Uterus (tissue), 4 donors: ENCODE measurements around the gene HIRA. TPM values are rescaled to one million over a fixed set of nuclear protein-coding genes. Genes with fewer than 3 reads are reported as not detected.
"Not testable (repeated sequence)": the region's sequence is repeated elsewhere in the genome, so short reads cannot be mapped to it uniquely, and the experiment has no call there.

Experiments
- DNase-seq, 2 donors: peaks; one replicate each; pipeline ENCODE4 v3.0.0-alpha.2; 2019 to 2020
- H3K27ac ChIP-seq, 2 donors: fragments of 200-600 bp; sonication (generic); 1 replicate in 1 of 2; 2 replicates in 1 of 2; pipeline ENCODE4 v1.5.1; 2016 to 2018
- H3K27me3 ChIP-seq, 2 donors: fragments of 200-600 bp; sonication (generic); one replicate each; pipeline ENCODE4 v1.5.1; 2018 to 2019; ENCODE audit warnings: control low read depth in 1 of 2
- H3K36me3 ChIP-seq, 2 donors: fragments of 200-600 bp; sonication (generic); one replicate each; pipeline ENCODE4 v1.5.1; 2019; ENCODE audit warnings: control low read depth in 1 of 2
- H3K4me1 ChIP-seq, 2 donors: fragments of 200-600 bp; sonication (generic); one replicate each; pipeline ENCODE4 v1.5.1; 2018 to 2019; ENCODE audit warnings: control low read depth in 1 of 2
- H3K4me3 ChIP-seq, 2 donors: fragments of 200-600 bp; sonication (generic); 1 replicate in 1 of 2; 2 replicates in 1 of 2; pipeline ENCODE4 v1.5.1; 2018 to 2019; ENCODE audit warnings: mild to moderate bottlenecking in 1 of 2
- H3K9me3 ChIP-seq, 2 donors: fragments of 200-600 bp; sonication (generic); one replicate each; pipeline ENCODE4 v1.5.1; 2019; ENCODE audit warnings: control low read depth in 1 of 2
- POLR2A ChIP-seq, 2 donors: fragments of 450-650 bp; IDR thresholded peaks; one replicate each; pipeline ENCODE4 v1.6.1; 2016; ENCODE audit warnings: antibody characterized with exemption in 2 of 2, mild to moderate bottlenecking in 1 of 2, moderate library complexity in 1 of 2
- intact Hi-C: fragments of 100-400 bp; cut with DNase I; formaldehyde crosslinking; loops from one replicate; pipeline ENCODE4 v1.15.1; 2023; ENCODE audit warnings: low total_unique reads
- total RNA-seq, 4 donors: library from RNA; depleted of rRNA in 3 of 4; stranded (reverse); fragments of >200 nt in 3 of 4; gene quantifications; one replicate each; pipeline versions ENCODE4 v1.1.0 to v1.2.4, GENCODE V29; 2014 to 2023
- TF ChIP-seq, protein P1 (sequence below), 4 experiments: fragments of 200-600 bp in 2 of 4; fragments of 450-650 bp in 2 of 4; sonication (generic) in 2 of 4; IDR thresholded peaks; one replicate each; pipeline ENCODE4 v1.5.1; 2016 to 2019; ENCODE audit warnings: antibody characterized with exemption in 4 of 4, mild to moderate bottlenecking in 2 of 4, moderate library complexity in 1 of 4
- donor health status: DM: yes; HTN: yes; CAD: no.

HIRA gene
- total RNA-seq, 4 donors from 2014 or later: 0.29 to 32.1 (median 11.7) TPM

GRCh38 chr22:19336133-19337075, 95.1 kb downstream of the HIRA start:
- H3K4me1 ChIP-seq: no peaks in the 10 kb centered on the region
- H3K9me3 ChIP-seq: peaks cover 0 to 46% of the 10 kb centered on the region in 2 donors
- no peaks in the 10 kb centered on the region for H3K36me3 ChIP-seq
- no peak overlapping the region for H3K4me3 ChIP-seq
- TF ChIP-seq, protein P1, sequence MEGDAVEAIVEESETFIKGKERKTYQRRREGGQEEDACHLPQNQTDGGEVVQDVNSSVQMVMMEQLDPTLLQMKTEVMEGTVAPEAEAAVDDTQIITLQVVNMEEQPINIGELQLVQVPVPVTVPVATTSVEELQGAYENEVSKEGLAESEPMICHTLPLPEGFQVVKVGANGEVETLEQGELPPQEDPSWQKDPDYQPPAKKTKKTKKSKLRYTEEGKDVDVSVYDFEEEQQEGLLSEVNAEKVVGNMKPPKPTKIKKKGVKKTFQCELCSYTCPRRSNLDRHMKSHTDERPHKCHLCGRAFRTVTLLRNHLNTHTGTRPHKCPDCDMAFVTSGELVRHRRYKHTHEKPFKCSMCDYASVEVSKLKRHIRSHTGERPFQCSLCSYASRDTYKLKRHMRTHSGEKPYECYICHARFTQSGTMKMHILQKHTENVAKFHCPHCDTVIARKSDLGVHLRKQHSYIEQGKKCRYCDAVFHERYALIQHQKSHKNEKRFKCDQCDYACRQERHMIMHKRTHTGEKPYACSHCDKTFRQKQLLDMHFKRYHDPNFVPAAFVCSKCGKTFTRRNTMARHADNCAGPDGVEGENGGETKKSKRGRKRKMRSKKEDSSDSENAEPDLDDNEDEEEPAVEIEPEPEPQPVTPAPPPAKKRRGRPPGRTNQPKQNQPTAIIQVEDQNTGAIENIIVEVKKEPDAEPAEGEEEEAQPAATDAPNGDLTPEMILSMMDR (IDR thresholded peaks at IDR 0.05): no peak
- no peak for TF ChIP-seq POLR2A (IDR thresholded peaks at IDR 0.05)
- intact Hi-C loops: no loop called here
- H3K27me3 ChIP-seq: no peaks in the 10 kb centered on the region
- DNase-seq: no peak
- no peak overlapping the region for H3K27ac ChIP-seq

- Histone ChIP-seq H3K4me3 (no peak overlapping the region), H3K9me3 (peaks cover 0 to 32% of the 10 kb centered on the region in 2 donors), H3K27ac (no peak overlapping the region), H3K27me3 (no peaks in the 10 kb centered on the region), H3K4me1 (no peaks in the 10 kb centered on the region), H3K36me3 (no peaks in the 10 kb centered on the region)
- intact Hi-C loops: no loop called here
- TF ChIP-seq, protein P1 (IDR thresholded peaks at IDR 0.05): no peak
- TF ChIP-seq POLR2A (IDR thresholded peaks at IDR 0.05): no peak
- DNase-seq: no peak
Observed at GRCh38 chr22:19331975-19332374, 99.6 kb downstream of the HIRA start.

- no peaks in the 10 kb centered on the region for H3K4me1 ChIP-seq
- no peak overlapping the region for H3K4me3 ChIP-seq
- peaks cover 0 to 29% of the 10 kb centered on the region in 2 donors for H3K9me3 ChIP-seq
- no peaks in the 10 kb centered on the region for H3K36me3 ChIP-seq
- DNase-seq: no peak
- no peaks in the 10 kb centered on the region for H3K27me3 ChIP-seq
- no peak for TF ChIP-seq POLR2A (IDR thresholded peaks at IDR 0.05)
- TF ChIP-seq, protein P1 (IDR thresholded peaks at IDR 0.05): no peak
- H3K27ac ChIP-seq: no peak overlapping the region
- intact Hi-C loops: no loop called here
Observed at GRCh38 chr22:19331474-19331873, 100.1 kb downstream of the HIRA start.

GRCh38 chr22:19330865-19331418, 100.6 kb downstream of the HIRA start:
- TF ChIP-seq POLR2A (IDR thresholded peaks at IDR 0.05): no peak
- TF ChIP-seq, protein P1 (IDR thresholded peaks at IDR 0.05): no peak
- Histone ChIP-seq H3K4me1 (no peaks in the 10 kb centered on the region), H3K27ac (no peak overlapping the region), H3K27me3 (no peaks in the 10 kb centered on the region), H3K4me3 (no peak overlapping the region), H3K9me3 (peaks cover 0 to 24% of the 10 kb centered on the region in 2 donors), H3K36me3 (no peaks in the 10 kb centered on the region)
- no peak for DNase-seq
- intact Hi-C loops: no loop called here

DNA sequence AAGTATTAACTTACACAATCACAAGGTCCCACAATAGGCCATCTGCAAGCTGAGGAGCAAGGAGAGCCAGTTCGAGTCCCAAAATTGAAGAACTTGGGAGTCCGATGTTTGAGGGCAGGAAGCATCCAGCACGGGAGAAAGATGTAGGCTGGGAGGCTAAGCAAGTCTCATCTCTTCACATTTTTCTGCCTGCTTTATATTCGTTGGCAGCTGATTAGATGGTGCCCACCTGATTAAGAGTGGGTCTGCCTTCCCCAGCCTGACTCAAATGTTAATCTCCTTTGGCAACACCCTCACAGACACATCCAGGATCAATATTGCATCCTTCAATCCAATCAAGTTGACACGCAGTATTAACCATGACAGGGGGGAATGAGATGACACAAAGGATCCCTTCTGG, 101.3 kb downstream of the HIRA start:
- H3K4me1 ChIP-seq, H3K36me3 ChIP-seq, H3K27ac ChIP-seq, DNase-seq, intact Hi-C loops, H3K27me3 ChIP-seq, H3K4me3 ChIP-seq: not testable (repeated sequence)
- peaks cover 0 to 24% of the 10 kb centered on the region in 2 donors for H3K9me3 ChIP-seq
